ENCODE results near the gene CLCN4.

The CLCN4 gene

DNA sequence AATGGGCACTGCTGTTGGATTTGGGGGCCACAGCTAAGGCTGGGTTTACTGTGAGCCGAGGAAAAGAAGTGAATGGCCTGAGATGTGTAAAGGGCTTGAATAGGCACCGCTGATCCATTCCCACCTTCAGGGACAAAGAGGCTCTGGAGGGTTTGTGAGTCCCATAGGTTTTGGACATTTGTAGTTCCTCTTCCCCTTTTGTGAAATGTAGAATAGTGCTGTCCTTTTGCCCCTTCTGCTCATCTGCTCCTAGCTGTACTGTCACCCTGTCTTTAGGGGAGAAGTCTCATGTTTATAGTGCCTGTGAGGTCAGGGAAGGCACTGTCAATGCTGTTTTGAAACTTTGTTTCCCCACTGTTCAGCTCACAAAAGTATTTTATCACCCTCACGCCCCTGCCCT is 26.4 kb upstream of the CLCN4 start:
- no peak for DNase-seq

DNA sequence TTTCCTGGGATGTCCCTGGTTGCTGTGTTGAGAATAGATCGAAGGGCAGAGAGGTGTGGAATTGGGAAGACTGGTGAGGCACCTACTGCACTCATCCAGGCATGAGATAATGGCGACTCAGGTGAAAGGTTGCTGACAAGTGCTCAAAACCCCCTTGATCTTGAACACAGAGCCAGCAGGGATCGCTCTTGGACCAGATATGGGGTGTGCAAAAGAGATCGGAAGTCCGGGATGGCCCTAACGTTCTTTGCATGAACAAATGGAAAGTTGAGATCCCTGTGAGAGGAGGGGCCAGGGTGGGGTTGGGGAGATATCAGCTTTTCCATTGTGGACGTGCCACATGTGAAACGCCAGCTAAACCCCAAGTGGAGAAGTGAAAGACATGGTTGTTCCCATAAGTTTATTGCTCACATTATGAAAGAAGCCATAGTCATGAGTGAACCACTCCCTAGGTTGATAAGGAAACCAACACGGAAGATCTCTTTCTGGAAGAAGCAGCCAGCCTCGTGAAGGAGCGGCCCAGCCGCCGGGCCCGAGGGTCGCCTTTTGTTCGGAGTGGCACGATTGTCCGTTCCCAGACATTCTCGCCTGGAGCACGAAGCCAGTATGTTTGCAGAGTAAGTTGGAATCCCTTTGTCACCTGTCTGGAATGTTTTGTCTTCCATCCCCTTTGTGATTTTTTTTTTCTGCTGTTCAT is 22.6 kb upstream of the CLCN4 start:
- DNase-seq = no peak

DNA sequence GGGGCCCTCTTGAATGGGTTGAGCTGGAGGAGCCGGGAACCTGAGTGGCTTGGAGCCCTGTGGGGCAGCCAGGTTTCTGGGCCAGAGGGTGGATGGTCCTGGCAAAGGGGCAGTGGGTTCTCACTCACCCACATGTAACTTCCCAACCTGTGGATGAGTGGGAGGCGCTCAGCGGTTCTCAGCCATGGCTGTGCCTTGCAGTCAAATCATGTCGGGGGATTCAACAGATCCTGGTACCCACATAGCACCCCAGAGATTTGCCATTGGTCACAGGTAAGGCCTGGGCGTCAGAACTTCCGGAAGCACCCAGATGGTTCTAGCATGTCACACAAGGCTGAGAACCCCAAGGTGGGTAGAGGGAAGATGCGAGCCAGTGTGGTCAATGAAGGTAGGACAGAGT is 21.9 kb upstream of the CLCN4 start:
- no peak for DNase-seq

DNA sequence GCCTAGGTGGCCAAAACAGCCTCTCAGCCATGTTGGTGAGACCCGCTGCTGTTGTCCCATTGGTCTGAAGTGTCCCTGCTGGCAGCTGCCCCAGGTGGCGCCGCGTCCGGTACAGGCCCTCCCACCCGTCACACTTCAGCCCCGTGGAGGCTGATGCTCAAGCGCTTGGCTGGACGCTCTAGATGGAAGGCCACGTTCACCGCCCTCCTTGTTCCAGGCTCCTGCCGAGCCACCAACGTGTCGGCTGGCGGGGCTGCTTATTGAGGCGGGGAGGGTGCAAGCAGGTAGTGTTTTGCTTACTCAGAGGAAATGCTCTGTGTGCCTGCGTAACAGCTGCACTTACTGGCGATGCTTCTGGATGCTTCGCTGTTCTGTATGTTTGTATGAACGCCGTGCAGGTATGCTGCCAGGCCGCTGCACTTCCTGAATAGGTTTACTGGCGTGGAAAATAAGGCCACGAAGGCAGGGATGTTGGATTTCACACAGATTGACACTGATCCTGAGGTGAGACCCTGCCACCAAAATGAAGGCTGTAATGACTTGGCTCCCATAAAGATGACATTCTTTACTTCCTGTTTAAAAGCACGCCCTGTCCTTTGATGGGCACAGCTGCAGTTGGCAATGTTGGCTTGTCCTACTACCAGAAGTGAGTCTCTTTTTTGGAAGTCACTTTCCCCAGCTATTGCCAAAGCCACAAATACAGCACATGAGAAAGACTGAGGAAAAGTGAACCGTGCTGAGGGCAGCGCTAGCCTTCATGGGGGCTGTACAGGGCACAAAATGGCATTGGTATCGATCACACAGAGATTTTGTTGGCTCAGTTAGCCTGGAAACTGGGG is 21.0 kb upstream of the CLCN4 start:
- DNase-seq = no peak

DNA sequence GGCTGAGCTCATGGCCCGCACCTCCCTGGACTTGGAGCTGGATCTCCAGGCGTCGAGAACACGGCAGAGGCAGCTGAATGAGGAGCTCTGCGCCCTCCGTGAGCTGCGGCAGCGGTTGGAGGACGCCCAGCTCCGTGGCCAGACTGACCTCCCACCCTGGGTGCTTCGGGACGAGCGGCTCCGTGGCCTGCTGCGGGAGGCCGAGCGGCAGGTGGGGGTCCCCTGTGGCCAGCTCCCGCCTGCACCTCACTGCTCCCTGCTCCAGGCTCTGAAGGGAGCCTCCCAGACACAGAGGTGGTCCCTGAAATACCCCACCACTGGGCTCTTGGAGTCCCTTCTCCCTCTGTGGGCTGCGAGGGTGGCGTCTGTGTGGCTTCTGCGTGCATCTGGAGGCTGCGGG is 18.0 kb upstream of the CLCN4 start:
- DNase-seq = no peak

DNA sequence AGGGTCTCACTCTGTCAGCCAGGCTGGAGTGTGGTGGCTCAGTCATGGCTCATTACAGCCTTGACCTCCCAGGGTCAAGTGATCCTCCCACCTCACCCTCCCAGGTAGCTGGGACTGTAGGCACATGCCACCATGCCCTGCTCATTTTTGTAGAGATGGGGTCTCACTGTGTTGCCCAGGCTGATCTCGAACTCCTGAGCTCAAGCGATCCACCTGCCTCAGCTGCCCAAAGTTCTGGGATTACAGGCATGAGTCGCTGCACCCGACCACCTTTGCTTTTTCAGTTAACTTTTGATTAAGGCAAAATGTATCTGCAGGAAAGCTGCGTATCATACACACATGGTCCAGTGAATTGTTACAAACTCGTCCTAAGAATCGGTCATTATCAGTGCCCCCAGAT is 16.5 kb upstream of the CLCN4 start:
- DNase-seq = no peak

DNA sequence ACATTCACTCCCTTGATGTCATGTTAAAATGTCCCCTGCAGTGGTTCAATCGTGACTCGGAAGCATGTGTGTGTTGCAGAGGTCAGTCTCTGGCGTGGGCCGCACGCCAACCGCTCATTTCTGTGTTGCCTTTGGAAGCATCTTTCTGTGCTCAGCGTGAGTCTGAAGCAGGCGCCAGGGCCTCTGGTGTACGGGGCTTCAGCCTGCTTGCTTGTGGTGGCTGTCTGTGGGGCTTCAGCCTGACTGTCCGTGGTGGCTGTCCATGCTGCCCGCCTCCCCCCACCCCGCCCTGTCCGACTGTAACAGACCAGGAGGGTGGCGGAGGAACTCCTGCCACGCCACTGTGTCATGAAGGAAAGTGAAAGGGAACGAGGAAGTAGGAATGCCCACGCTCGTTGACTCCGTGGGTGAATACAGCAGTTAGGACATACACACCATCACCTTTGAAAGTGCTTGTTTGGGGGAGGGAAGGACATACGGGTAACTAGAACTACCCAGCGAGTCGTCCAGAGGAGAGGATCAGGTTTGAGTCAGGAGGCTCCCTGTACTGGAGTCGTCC is 14.7 kb upstream of the CLCN4 start:
- no peak for DNase-seq

DNA sequence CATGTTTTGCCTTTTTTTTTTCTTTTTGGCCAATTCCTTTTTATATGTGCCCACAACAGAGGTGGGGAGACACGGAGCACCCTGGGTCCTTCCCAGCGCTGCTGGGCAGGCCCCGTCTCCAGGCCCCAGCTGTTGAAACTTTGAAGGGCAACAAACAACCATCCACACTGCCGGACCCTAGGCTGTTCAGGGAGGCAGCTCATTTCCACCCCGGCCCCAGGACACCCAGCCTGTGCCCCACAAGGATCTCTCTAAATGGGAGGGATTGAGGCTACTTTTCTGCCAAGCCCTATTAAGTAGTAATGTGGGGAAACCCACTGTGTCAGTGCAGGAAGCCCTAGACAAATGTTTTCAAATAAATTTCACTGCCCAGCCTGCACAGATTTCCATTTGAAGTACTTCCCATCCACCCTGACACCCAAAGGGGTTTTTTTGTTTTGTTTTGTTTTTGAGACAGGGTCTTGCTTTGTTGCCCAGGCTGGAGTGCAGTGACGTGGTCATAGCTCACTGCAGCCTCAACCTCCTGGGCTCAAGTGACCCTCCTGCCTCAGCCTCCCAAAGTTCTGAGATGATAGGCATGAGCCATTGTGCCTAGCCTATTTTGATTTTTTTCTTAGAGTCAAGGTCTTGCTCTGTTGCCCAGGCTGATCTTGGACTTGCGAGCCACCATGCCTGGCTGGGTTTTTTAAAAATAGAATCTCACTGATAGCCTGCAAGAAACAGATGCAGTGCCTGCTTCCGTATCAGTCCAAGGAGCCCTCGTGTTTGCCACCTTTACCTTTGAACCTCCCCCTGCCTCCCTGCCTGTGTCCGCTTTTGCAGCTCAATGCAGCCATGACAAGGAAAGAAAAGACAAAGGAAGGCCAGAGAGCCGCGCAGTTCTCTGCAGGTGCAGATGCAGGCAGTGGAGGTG is 13.4 kb upstream of the CLCN4 start:
- DNase-seq = no peak

DNA sequence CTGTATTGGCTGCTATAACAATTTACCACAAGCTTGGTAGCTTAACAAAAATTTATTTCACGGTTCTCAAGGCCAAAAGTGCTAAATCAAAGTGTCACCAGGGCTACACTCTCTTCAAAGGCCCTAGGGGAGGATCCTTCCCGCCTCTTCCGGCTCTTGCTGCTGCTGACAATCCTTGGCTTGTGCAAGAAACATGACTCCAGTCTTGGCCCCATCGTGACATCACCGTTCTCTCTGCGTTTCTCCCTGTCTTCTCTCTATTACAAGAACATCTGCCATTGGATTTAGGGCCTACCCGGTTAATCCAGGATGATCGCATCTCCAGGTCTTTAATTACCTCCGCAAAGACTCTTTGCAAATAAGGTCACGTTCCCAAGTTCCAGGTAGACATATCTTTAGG is 10.4 kb upstream of the CLCN4 start:
- peak; percentile 94 for DNase-seq

DNA sequence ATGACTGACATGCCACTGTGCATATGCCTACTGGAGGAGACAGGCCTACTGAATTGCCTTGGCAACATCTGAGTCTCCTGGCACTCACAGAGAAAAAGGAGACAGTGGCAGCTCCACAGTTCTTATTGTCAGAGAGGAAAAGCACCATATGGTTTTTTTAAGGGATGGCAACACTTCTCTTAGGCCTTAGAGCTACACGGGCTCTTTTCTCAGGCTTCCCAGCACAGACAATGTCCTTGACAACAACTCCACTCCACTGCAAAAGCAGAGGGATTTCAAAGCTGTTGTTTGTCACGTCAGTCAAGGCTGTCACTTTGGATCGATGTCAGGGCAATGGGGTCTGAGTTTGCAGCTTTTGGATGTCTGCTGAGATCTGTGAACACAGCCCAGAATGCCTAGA is 4.7 kb upstream of the CLCN4 start:
- peak; percentile 43 for DNase-seq

DNA sequence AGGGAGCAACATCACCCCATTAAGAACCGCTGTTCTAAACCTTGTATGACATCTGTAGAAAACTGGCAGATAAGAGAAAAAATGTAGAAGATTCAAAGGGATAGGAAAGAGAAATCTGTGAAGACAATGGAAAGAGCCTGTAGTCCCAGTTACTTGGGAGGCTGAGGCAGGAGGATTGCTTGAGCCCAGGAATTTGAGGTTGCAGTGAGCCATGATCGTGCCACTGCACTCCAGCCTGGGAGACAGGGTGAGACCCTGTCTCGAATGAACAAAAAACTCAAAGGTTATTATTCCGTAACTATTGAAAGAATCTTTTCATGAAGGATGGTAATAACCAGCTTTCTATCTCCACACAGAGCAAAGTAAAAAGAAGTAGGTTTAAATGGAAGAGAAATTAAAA is 1.6 kb upstream of the CLCN4 start:
- no peak for DNase-seq

DNA sequence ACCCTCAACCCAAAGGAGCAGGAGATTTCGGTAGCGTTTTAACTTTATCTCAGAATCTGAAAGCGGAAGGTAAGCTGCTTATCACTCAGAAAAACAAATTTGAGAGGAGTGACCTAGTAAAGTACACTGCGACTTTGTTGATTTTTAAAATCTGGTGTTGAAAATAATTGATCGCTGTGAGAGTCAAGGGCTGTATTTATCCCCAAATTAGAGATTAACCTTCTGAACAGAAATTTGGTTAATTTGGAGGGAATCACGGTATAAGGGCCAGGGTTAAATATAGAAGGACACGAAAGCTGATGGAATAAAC is 212 bp downstream of the CLCN4 start:
- no peak for DNase-seq

DNA sequence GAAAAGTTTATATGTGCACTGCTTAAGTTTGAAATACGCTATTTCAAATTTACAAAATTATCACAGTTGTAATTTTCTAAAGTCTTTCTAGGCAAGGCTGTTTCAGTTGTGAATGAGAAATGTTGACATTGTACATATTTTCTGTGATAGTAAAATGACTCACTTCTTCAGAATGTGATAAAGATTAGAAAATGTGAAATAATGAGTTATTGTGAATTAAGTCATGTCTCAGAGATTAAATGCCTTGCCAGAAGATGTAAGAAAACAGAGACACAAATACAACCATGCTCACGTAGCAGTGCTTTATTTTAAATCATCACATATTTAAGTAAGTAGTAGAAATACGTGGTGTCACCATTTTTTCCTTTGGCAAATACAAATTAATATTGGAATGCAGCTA is 768 bp downstream of the CLCN4 start:
- DNase-seq = no peak

DNA sequence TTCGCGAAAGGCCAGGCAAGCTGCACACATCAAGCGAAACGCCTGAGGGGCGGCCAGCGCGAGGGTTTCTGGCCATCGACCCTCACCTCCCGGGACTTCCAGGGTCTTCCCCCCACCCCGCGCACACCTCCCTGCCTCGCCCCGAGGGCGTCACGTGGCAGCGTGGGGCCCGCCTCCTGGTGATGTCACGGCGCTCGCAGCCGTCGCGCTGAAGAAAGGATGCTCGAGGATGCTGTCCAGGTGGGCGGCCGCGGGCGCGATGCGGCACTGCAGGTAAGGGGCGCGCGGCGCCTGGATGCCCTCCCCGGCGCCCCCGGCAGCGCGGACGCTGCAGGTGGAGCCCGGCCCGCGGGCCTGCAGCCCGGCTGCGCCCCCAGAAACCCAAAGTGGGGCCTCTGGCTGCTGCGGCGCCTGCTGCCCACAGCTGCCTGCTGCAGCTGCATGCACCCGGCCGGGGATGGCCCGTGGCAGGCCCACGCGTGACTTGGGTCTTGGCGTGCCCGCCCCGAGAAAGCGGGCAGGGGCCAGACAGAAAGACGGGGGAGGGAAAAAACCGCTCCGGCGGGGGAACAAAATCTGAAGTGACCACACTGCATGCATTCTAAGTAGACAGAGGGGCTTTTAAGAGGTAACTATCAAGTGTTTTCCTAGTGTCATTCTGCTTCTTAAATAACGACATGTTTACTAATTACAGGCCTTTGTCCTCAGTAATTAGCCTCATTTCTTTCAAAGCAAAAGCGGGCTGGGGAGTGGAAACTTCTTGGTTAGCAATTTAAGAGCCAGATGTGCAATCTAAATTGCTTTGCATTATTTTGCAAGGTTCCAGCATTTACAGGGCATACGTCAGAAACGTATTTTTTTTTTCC is 1.7 kb downstream of the CLCN4 start:
- DNase-seq = peak; percentile 19

DNA sequence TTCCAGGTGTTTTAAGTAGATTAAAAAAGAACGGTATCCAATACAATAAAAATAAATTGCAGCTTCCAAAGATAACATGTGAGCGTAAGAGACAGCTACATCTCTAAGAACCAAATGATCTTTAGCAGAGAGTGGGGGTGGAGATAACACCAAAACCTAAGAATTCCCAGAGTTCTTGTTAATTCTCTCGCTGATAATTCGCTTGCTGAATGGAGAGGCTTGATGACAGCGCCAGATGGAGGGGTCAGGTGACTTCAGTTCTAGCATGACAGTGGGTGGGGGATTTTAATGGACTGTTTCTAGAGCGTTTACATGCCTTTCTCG is 2.3 kb downstream of the CLCN4 start:
- peak; percentile 76 for DNase-seq

DNA sequence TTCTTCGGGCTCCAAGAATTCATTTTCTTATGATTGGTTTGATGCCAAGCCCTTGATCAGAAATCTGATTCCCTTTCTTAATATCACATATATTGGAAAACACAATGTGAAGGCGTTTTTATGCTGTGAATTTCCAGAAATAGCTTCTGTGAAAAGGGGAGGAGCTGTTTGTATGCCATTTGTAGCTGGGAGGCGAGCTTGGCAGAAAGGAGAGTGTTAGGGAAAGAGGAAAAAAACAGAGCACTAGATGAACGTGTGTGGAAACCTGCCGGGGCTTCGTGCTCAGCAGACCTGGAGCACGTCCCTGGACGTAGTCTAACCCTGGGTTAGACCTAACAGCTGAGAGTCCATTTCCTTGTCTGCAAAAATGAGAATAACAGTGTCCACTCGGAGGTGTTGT is 3.4 kb downstream of the CLCN4 start:
- no peak for DNase-seq

DNA sequence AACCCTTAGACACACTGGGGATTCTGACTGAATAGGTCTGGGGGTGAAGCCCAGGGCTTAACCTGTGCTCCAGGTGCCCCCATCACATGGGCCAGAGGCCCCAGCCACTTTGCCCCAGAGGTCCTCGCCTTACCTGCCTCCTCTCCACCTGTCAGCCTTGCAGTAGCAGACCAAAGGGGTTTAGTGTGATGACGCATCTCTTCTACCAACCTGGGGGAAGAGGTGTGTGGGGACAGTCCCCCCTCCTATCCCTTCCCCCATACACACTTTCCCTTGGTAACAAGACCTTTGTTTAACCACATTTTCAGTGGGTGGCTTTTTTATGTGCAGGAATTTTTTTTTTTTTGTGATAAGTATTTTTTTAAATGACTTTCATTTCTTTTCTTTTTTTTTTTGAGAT is 6.3 kb downstream of the CLCN4 start:
- no peak for DNase-seq

DNA sequence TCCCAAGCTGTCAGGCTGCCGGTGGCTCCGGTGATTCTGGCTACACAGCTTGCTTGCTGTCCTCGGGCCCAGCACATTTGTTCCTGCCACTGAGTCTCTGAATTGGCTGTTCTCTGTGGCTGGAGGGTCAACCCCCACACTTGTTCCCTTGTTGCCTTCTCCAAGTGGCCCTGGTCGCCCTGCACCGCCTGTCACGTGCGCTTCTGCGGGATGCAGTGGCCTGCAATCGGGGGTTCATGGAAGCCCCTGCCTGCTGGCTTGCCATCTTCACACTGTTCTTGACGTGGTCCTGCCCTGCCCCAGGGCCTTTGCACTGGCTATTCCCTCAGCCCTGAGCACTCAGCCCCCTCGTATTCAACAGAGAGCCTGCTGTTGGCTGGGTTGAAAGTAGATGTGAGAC is 8.1 kb downstream of the CLCN4 start:
- DNase-seq = no peak

DNA sequence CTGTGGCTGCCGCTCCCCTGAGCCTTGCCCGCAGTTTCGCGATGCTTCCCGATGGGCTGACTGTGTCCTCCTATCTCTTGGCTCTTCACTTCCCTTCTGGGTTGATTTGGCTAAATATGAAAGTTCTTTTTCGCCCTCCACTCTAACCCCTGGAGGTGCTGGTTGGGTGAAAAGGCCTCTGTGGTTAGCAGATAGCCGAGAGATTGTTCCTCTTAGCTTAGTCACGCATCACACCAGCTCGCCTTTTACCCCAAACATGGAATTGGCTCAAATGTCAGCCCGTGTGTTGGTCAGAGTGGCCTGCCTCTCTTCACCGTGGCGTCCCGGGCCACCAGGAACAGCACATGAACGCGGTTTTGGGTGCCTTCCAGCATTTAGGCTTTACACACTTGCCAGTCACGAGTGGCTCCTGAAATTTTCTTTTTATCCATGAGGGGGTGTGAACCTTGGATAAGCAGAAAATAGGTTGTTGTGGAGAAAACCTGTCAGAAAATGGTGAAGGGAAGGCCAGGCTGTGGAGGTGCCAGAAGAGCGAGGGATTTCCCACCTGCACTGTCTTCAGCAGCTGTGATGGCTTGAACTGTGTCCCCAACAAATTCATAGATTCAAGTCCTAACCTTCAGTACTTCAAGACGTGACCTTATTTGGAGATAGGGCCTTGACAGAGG is 8.9 kb downstream of the CLCN4 start:
- no peak for DNase-seq

DNA sequence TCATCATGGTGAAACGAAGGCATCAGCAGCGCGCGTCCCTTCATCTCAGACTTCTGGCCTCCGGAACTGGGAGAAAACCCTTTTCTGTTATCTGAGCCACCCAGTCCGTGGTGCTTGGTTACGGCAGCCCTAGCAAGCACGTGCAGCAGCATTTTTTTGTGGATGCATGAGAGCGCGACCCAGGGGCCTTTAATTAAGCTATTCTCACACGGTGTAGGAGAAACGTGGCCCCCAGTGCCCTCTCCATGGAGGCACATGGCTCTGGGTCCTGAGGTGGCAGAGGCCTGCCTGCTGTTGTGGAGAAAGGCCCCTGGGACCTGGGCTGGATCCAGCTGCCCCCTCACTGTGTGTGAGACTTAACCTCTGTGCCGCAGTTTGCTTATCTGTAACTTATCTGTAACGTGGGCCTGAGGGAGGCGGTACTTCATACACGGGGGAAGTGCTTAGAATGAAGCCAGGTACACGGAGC is 9.5 kb downstream of the CLCN4 start:
- DNase-seq = no peak

DNA sequence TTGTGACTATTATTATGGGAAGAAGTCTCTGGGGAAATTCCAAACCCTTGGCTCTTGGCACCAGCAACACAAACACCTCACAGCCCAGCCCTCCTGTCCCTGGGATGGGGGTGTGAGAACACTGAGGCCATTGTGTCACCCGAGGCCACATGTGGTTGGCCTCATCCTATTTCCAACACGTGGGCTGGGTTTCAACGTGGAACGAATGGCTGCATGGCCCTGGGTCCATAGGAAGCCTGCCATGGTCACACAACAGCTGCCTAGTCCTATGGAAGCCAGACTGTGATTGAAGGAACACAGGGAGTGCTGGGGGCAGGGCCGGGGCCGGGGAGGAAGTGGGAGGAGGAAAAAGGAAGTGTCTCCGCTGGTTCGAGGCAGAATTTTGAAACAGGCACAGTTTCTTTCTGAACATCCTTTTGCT is 10.0 kb downstream of the CLCN4 start:
- no peak for DNase-seq

DNA sequence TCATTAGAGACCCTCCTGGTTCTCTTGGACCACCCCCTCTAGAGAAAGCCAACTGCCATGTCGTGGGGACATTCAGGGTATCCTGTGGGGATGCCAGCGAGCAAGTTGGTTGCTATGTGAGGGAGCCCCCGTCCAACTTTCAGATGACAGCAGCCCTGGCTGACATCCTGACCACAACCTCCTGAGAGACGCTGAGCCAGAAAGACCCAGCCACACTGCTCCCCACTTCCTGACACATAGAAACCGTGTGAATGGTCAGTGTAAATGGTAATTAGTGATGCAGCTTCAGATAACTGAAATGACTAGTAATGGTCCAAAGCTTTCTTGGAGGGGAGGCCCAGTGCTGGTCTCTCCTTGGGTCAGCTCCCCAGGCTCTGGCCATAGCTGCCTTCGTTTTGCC is 10.8 kb downstream of the CLCN4 start:
- DNase-seq = no peak

All from NCI-H524 treated with DMSO at 0.1 percent for 48 hours (cell line).